K562 (cell line): Measurements from ENCODE around the gene IFNA1. TPM values are rescaled to one million over a fixed set of nuclear protein-coding genes. Genes with fewer than 3 reads are reported as not detected.

Source experiments
- ATAC-seq: fragments of 200-7000 bp; cut with Tn5 transposase; 3 replicates; pipeline ENCODE4 v1.9.1; 2020; ENCODE audit warnings: moderate library complexity
- BruUV-seq: library from RNA; stranded (reverse); fragments of 400-500 nt; replicated peaks from 2 replicates; lab custom pipeline; 2021; lab: Mats Ljungman, UMichigan
- CTCF ChIA-PET: fragments of 300-600 bp; formaldehyde crosslinking; extraction: SDS; loops from one replicate; lab custom pipeline; 2021; ENCODE audit warnings: low intra/inter-chr PET ratio; lab: Yijun Ruan, JAX
- POLR2A ChIA-PET: fragments of 300-600, 350-650 bp; sonication (Branson Sonifier 250); formaldehyde crosslinking; extraction: SDS; loops from one replicate; lab custom pipeline; 2021; ENCODE audit warnings: antibody characterized with exemption, inconsistent platforms; lab: Yijun Ruan, JAX
- DNase-seq, 4 experiments: peaks; one replicate each; pipeline versions ENCODE4 v3.0.0 to v3.0.0-alpha.2; 2011 to 2018; ENCODE audit warnings: low spot score in 3 of 4, mixed read lengths in 3 of 4; ENCODE audit errors: extremely low read depth in 1 of 4
- FAIRE-seq: peaks from 2 replicates; lab custom pipeline; 2011; peaks lifted over from hg19 to GRCh38; lab: Jason Lieb, UNC
- H2AFZ ChIP-seq: 2 replicates; pipeline ENCODE4 v1.6.0; 2011; ENCODE audit warnings: low read depth, low read length, control low read depth, inconsistent platforms
- H3K27ac ChIP-seq: fragments of 200-600 bp; 3 replicates; pipeline ENCODE4 v1.8.0; 2011; ENCODE audit warnings: low read depth, mild to moderate bottlenecking, control low read depth, inconsistent platforms, low read length, moderate library complexity, mixed read lengths; ENCODE audit errors: extremely low read depth
- H3K27me3 ChIP-seq, 2 experiments: fragments of 300-600 bp in 1 of 2; 2 replicates in 1 of 2; 3 replicates in 1 of 2; pipeline versions ENCODE4 v1.6.0 to v1.8.0; 2011; ENCODE audit warnings: inconsistent platforms in 2 of 2, low read length in 2 of 2, mild to moderate bottlenecking in 1 of 2, mixed read lengths in 1 of 2, moderate library complexity in 1 of 2; ENCODE audit not compliant: control insufficient read depth in 2 of 2, insufficient read depth in 2 of 2
- H3K36me3 ChIP-seq: fragments of 300-600 bp; 3 replicates; pipeline ENCODE4 v1.8.0; 2011; ENCODE audit warnings: mild to moderate bottlenecking, low read length, inconsistent platforms; ENCODE audit not compliant: control insufficient read depth, insufficient read depth
- H3K4me1 ChIP-seq, 2 experiments: fragments of 200-600 bp in 1 of 2; replicated peaks in 1 of 2; 2 replicates in 1 of 2; 3 replicates in 1 of 2; pipeline versions ENCODE4 v1.5.1 to v1.8.0; 2011; ENCODE audit warnings: inconsistent platforms in 2 of 2, low read length in 2 of 2, mild to moderate bottlenecking in 1 of 2, mixed read lengths in 1 of 2, moderate library complexity in 1 of 2; ENCODE audit not compliant: control insufficient read depth in 2 of 2, insufficient read depth in 2 of 2
- H3K4me2 ChIP-seq: 2 replicates; pipeline ENCODE4 v1.6.1; 2011; ENCODE audit warnings: low read length, control low read depth, inconsistent platforms, mixed read lengths; ENCODE audit not compliant: insufficient read depth
- H3K4me3 ChIP-seq: fragments of 200-600 bp; sonication (generic), shearing (Covaris generic); 2 replicates; pipeline ENCODE4 v1.5.1; 2016; ENCODE audit warnings: control low read depth, inconsistent platforms
- H3K79me2 ChIP-seq: fragments of 200-600 bp; 3 replicates; pipeline ENCODE4 v1.8.0; 2011; ENCODE audit warnings: low read length, inconsistent platforms; ENCODE audit not compliant: control insufficient read depth, insufficient read depth
- H3K9ac ChIP-seq, 2 experiments: 2 replicates each; pipeline versions ENCODE4 v1.6.0 to v1.6.1; 2011; ENCODE audit warnings: low read depth in 2 of 2, low read length in 2 of 2, control low read depth in 1 of 2, inconsistent platforms in 1 of 2, mild to moderate bottlenecking in 1 of 2, mixed read lengths in 1 of 2; ENCODE audit not compliant: insufficient read depth in 1 of 2
- H3K9me1 ChIP-seq: one replicate; pipeline ENCODE4 v1.6.0; 2011; ENCODE audit warnings: inconsistent platforms, mild to moderate bottlenecking, low read length, moderate library complexity; ENCODE audit not compliant: control insufficient read depth, insufficient read depth
- H3K9me3 ChIP-seq: replicated peaks from 2 replicates; pipeline ENCODE4 v1.5.1; 2011; ENCODE audit warnings: low read depth, low read length, inconsistent platforms; ENCODE audit not compliant: control insufficient read depth, insufficient read depth
- H4K20me1 ChIP-seq: replicated peaks from 2 replicates; pipeline ENCODE4 v1.6.1; 2011; ENCODE audit warnings: low read length, inconsistent platforms, mixed read lengths; ENCODE audit not compliant: control insufficient read depth, insufficient read depth
- BCL6 ChIP-seq: fragments of 250-450 bp; sonication (Bioruptor Pico); IDR thresholded peaks from 2 replicates; pipeline ENCODE4 v1.4.0; 2020
- BRF1 ChIP-seq: IDR thresholded peaks from 3 replicates; pipeline ENCODE4 v1.6.1; 2011; ENCODE audit warnings: borderline replicate concordance, mild to moderate bottlenecking; ENCODE audit not compliant: insufficient read length; ENCODE audit errors: extremely low read depth
- CREBBP ChIP-seq: IDR thresholded peaks from one replicate; pipeline ENCODE4 v1.6.1; 2012; ENCODE audit warnings: low read depth, mild to moderate bottlenecking, control low read depth, inconsistent platforms, low read length
- EWSR1 ChIP-seq: fragments of 450-650 bp; IDR thresholded peaks from 2 replicates; pipeline ENCODE4 v1.6.1; 2018; ENCODE audit warnings: borderline replicate concordance, mild to moderate bottlenecking, low read depth, moderate library complexity; ENCODE audit not compliant: partially characterized antibody
- HDAC3 ChIP-seq: fragments of 450-650 bp; IDR thresholded peaks from 2 replicates; pipeline ENCODE4 v1.6.1; 2018; ENCODE audit warnings: borderline replicate concordance, mild to moderate bottlenecking, moderate library complexity; ENCODE audit not compliant: partially characterized antibody
- TCF7L2 ChIP-seq: fragments of 150-350 bp; IDR thresholded peaks from 2 replicates; pipeline ENCODE4 v1.6.1; 2016; ENCODE audit warnings: low read depth, mild to moderate bottlenecking, low read length, moderate library complexity
- XRCC5 ChIP-seq: fragments of 200-400 bp; formaldehyde crosslinking; IDR thresholded peaks from 2 replicates; pipeline ENCODE4 v1.6.1; 2017; ENCODE audit warnings: low read depth, mild to moderate bottlenecking, low read length
- WGBS: fragments of 100-300 bp; shearing (Covaris generic); methylation state at CpG from one replicate; pipeline ENCODE4 v1.1.6; 2016; ENCODE audit warnings: low coverage, mixed read lengths; ENCODE audit not compliant: insufficient coverage; ENCODE audit errors: missing lambda C conversion rate; 5-methylcytosine and 5-hydroxymethylcytosine counted together
- in situ Hi-C: fragments of 300-500 bp; cut with MboI; formaldehyde crosslinking; loops from 4 replicates; pipeline ENCODE4 v1.15.0; 2018; ENCODE audit warnings: inconsistent platforms, mixed read lengths
- intact Hi-C: fragments of 100-400 bp; cut with micrococcal nuclease; formaldehyde crosslinking; loops from 2 replicates; pipeline ENCODE4 v1.14.2; 2022
- polyA plus RNA-seq, 8 experiments: library from polyadenylated mRNA; depleted of rRNA in 4 of 8; stranded (reverse) in 5 of 8; unstranded in 3 of 8; fragments of >200 nt; fragmentation: Nextera tagmentation in 2 of 8; fragmentation: Illumina TruSeq in 1 of 8; extraction: Ambion mirVana in 2 of 8; extraction: Trizol in 1 of 8; gene quantifications; 2 replicates each; pipeline versions ENCODE4 v1.2.1 to v1.2.3, GENCODE V29; 2011 to 2014; ENCODE audit warnings: inconsistent platforms in 1 of 8, missing spikeins in 1 of 8
- total RNA-seq, 7 experiments: library from RNA; depleted of rRNA in 6 of 7; stranded (reverse); fragments of >200 nt in 6 of 7; fragmentation: Illumina TruSeq in 2 of 7; extraction: Trizol in 2 of 7; gene quantifications; 2 replicates each; pipeline versions ENCODE4 v1.2.1 to v1.2.3, GENCODE V29; 2011 to 2021; ENCODE audit warnings: low replicate concordance in 1 of 7
- TF ChIP-seq, protein P1 (sequence below), 2 experiments: IDR thresholded peaks; 2 replicates each; pipeline ENCODE4 v1.6.1; 2012; ENCODE audit warnings: improper control_type of control experiment in 2 of 2, low read depth in 2 of 2, low read length in 2 of 2, borderline replicate concordance in 1 of 2
- TF ChIP-seq, protein P2 (sequence below): fragments of 450-650 bp; formaldehyde crosslinking; conservative IDR thresholded peaks from 2 replicates; pipeline ENCODE4 v1.4.0; 2022; ENCODE audit warnings: mild to moderate bottlenecking, missing genetic modification characterization
- TF ChIP-seq, protein P3 (sequence below): fragments of 450-650 bp; IDR thresholded peaks from 2 replicates; pipeline ENCODE4 v1.6.1; 2017; ENCODE audit warnings: mild to moderate bottlenecking, moderate library complexity

The IFNA1 gene
- total and polyA plus RNA-seq, 9 of the 15 experiments (the other 6 are each of a cell fraction or from before 2014, with no cell fraction given) = not detected

DNA sequence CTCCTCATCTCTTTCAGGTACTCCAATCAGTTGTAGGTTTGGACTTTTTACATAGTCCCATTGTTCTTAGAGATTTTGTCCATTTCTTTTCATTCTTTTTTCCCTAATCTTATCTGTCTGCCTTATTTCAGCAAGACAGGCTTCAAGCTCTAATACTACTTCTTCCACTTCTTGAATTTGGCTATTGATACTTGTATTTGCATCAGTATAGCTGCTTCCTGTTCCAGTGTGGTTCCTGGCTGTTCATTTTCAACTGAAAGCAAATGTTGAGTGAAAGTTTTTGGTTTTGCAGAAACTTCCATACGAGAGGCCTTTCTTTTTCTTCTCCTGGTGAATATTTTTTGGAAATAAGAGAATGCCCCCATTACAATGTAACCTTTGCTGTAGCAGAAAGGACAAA, 12.0 kb upstream of the IFNA1 start:
- ATAC-seq (no peak), DNase-seq (no peak), FAIRE-seq (no peak)
- Histone ChIP-seq H3K36me3 (no peaks in the 10 kb centered on the region), H3K9me1 (no peaks in the 10 kb centered on the region), H3K9ac (no peak overlapping the region), H3K27ac (no peak overlapping the region), H2AFZ (no peak overlapping the region), H4K20me1 (no peaks in the 10 kb centered on the region), H3K4me1 (no peaks in the 10 kb centered on the region), H3K4me3 (no peak overlapping the region), H3K4me2 (no peak overlapping the region), H3K9me3 (no peaks in the 10 kb centered on the region), H3K27me3 (no peaks in the 10 kb centered on the region), H3K79me2 (no peaks in the 10 kb centered on the region)
- CTCF ChIA-PET = no interaction called here
- TF ChIP-seq XRCC5 (no peak), HDAC3 (no peak), EWSR1 (no peak), BCL6 (CRISPR knock-in tag) (no peak), BRF1 (no peak), CREBBP (no peak), TCF7L2 (no peak)
- TF ChIP-seq, protein P1, sequence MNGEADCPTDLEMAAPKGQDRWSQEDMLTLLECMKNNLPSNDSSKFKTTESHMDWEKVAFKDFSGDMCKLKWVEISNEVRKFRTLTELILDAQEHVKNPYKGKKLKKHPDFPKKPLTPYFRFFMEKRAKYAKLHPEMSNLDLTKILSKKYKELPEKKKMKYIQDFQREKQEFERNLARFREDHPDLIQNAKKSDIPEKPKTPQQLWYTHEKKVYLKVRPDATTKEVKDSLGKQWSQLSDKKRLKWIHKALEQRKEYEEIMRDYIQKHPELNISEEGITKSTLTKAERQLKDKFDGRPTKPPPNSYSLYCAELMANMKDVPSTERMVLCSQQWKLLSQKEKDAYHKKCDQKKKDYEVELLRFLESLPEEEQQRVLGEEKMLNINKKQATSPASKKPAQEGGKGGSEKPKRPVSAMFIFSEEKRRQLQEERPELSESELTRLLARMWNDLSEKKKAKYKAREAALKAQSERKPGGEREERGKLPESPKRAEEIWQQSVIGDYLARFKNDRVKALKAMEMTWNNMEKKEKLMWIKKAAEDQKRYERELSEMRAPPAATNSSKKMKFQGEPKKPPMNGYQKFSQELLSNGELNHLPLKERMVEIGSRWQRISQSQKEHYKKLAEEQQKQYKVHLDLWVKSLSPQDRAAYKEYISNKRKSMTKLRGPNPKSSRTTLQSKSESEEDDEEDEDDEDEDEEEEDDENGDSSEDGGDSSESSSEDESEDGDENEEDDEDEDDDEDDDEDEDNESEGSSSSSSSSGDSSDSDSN (IDR thresholded peaks at IDR 0.05; ENCODE audit: borderline replicate concordance in 1 of 2, low read depth in 2 of 2, low read length in 2 of 2) = no peak
- TF ChIP-seq, protein P2, sequence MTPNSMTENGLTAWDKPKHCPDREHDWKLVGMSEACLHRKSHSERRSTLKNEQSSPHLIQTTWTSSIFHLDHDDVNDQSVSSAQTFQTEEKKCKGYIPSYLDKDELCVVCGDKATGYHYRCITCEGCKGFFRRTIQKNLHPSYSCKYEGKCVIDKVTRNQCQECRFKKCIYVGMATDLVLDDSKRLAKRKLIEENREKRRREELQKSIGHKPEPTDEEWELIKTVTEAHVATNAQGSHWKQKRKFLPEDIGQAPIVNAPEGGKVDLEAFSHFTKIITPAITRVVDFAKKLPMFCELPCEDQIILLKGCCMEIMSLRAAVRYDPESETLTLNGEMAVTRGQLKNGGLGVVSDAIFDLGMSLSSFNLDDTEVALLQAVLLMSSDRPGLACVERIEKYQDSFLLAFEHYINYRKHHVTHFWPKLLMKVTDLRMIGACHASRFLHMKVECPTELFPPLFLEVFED = no peak
- TF ChIP-seq, protein P3, sequence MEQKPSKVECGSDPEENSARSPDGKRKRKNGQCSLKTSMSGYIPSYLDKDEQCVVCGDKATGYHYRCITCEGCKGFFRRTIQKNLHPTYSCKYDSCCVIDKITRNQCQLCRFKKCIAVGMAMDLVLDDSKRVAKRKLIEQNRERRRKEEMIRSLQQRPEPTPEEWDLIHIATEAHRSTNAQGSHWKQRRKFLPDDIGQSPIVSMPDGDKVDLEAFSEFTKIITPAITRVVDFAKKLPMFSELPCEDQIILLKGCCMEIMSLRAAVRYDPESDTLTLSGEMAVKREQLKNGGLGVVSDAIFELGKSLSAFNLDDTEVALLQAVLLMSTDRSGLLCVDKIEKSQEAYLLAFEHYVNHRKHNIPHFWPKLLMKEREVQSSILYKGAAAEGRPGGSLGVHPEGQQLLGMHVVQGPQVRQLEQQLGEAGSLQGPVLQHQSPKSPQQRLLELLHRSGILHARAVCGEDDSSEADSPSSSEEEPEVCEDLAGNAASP = no peak
- WGBS = no CpG with 5 or more reads among the region's 1 CpG
- in situ Hi-C loops = no loop called here
- intact Hi-C loops = no loop called here
- POLR2A ChIA-PET = no interaction called here
- BruUV-seq = no TSS peak
